Mesothelial cell of epicardium (in vitro differentiated cells): ENCODE measurements around the gene PPP1R3F. TPM values are rescaled to one million over a fixed set of nuclear protein-coding genes. Genes with fewer than 3 reads are reported as not detected.

ENCODE experiments used
- DNase-seq, 2 experiments: peaks; one replicate each; pipeline ENCODE4 v3.0.0; 2021; ENCODE audit warnings: low spot score in 2 of 2; ENCODE audit not compliant: unreplicated experiment in 2 of 2
- H3K27ac Mint-ChIP-seq: 2 replicates; pipeline ENCODE4 v1.8.0; 2021; ENCODE audit warnings: mixed read lengths
- H3K27me3 Mint-ChIP-seq: 2 replicates; pipeline ENCODE4 v1.8.0; 2021; ENCODE audit warnings: low read depth, mixed read lengths
- H3K36me3 Mint-ChIP-seq: 2 replicates; pipeline ENCODE4 v1.8.0; 2021; ENCODE audit warnings: mixed read lengths
- H3K4me1 Mint-ChIP-seq: 2 replicates; pipeline ENCODE4 v1.8.0; 2021; ENCODE audit warnings: mixed read lengths
- H3K4me3 Mint-ChIP-seq: 2 replicates; pipeline ENCODE4 v1.8.0; 2021; ENCODE audit warnings: mild to moderate bottlenecking, moderate library complexity, mixed read lengths
- H3K9me3 Mint-ChIP-seq: 2 replicates; pipeline ENCODE4 v1.8.0; 2021; ENCODE audit warnings: mixed read lengths
- CTCF ChIP-seq: fragments of 200-600 bp; sonication (generic); IDR thresholded peaks from one replicate; pipeline ENCODE4 v1.5.0; 2021; ENCODE audit warnings: antibody characterized with exemption; ENCODE audit not compliant: unreplicated experiment
- total RNA-seq: library from RNA; stranded (reverse); gene quantifications from 3 replicates; pipeline ENCODE4 v1.2.1, GENCODE V29; 2021

PPP1R3F gene
- total RNA-seq, 1 donor from 2014 or later = 8.9 TPM

- Mint-ChIP-seq H3K27me3 (no peaks in the 10 kb centered on the region), H3K9me3 (peaks cover 13% of the 10 kb centered on the region), H3K27ac (no peak overlapping the region), H3K36me3 (peaks cover 9% of the 10 kb centered on the region), H3K4me3 (no peak overlapping the region), H3K4me1 (no peaks in the 10 kb centered on the region)
- no peak for TF ChIP-seq CTCF
- DNase-seq = no peak
Measured at GRCh38 chrX:49249616-49250015, 20.0 kb upstream of the PPP1R3F start.

DNA sequence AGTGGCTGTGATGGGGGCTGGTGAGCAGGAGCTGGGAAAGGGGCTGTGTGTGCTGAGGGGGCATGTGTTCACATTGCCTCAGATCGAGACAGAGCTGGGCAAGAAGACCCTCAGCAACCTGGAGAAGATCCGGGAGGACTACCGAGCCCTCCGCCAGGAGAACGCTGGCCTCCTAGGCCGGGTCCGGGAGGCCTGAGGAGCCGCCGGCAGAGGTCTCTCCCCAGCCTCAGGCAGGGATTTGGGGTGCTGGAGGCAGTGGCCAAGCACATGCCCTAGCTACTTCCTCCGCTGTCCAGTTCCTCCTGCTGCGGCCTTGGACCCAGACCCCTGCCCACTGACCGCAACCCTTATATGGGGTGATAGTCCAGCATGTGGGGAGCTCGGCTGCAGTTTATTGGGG is 19.5 kb upstream of the PPP1R3F start:
- Mint-ChIP-seq H3K4me1 (no peaks in the 10 kb centered on the region), H3K36me3 (peaks cover 9% of the 10 kb centered on the region), H3K9me3 (peaks cover 13% of the 10 kb centered on the region), H3K27me3 (no peaks in the 10 kb centered on the region), H3K4me3 (no peak overlapping the region), H3K27ac (no peak overlapping the region)
- DNase-seq = no peak
- TF ChIP-seq CTCF = no peak

DNA sequence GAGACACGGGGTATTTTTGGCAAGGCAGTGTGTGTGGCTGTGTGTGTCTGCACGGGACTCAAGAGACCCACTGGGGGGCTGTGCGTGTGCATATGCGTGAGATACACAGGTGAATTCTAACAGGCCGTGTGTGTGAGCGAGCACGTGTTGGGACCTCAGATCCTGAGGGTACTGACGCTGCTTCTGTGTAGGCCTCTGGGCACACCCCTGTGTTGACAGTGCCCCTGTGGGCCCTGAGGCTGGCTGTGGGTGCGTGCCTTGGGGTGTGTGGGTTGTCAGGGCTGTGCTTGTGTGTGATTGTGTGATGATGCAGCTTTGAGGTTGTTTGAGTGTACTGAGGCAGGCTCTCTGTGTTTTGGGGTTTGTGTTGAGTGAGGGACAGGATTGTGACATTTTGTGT is 19.0 kb upstream of the PPP1R3F start:
- peaks cover 13% of the 10 kb centered on the region for H3K9me3 Mint-ChIP-seq
- H3K27me3 Mint-ChIP-seq = no peaks in the 10 kb centered on the region
- DNase-seq = no peak
- H3K4me1 Mint-ChIP-seq = no peaks in the 10 kb centered on the region
- no peak for TF ChIP-seq CTCF
- H3K27ac Mint-ChIP-seq = no peak overlapping the region
- peaks cover 9% of the 10 kb centered on the region for H3K36me3 Mint-ChIP-seq
- no peak overlapping the region for H3K4me3 Mint-ChIP-seq

- peaks cover 9% of the 10 kb centered on the region for H3K36me3 Mint-ChIP-seq
- H3K27ac Mint-ChIP-seq = no peak overlapping the region
- H3K27me3 Mint-ChIP-seq = no peaks in the 10 kb centered on the region
- H3K4me3 Mint-ChIP-seq = no peak overlapping the region
- H3K9me3 Mint-ChIP-seq = peaks cover 13% of the 10 kb centered on the region
- TF ChIP-seq CTCF = no peak
- no peak for DNase-seq
- no peaks in the 10 kb centered on the region for H3K4me1 Mint-ChIP-seq
Measured at GRCh38 chrX:49251325-49251724, 18.3 kb upstream of the PPP1R3F start.

GRCh38 chrX:49254639-49255038 is 15.0 kb upstream of the PPP1R3F start:
- no peak overlapping the region for H3K4me3 Mint-ChIP-seq
- no peaks in the 10 kb centered on the region for H3K4me1 Mint-ChIP-seq
- no peak overlapping the region for H3K27ac Mint-ChIP-seq
- peaks cover 13% of the 10 kb centered on the region for H3K9me3 Mint-ChIP-seq
- peaks cover 6% of the 10 kb centered on the region for H3K36me3 Mint-ChIP-seq
- DNase-seq = no peak
- no peaks in the 10 kb centered on the region for H3K27me3 Mint-ChIP-seq
- TF ChIP-seq CTCF = no peak
